ENCODE data around the gene ART3. TPM values are rescaled to one million over a fixed set of nuclear protein-coding genes. Genes with fewer than 3 reads are reported as not detected.
A peak's percentile ranks its signal among the peaks of the same experiment; 100 is the strongest.

The ART3 gene
- total and polyA plus RNA-seq, 9 of the 15 experiments (the other 6 are each of a cell fraction or from before 2014, with no cell fraction given) = 0.69 to 1.4 (median 1.1) TPM; not detected in 1

DNA sequence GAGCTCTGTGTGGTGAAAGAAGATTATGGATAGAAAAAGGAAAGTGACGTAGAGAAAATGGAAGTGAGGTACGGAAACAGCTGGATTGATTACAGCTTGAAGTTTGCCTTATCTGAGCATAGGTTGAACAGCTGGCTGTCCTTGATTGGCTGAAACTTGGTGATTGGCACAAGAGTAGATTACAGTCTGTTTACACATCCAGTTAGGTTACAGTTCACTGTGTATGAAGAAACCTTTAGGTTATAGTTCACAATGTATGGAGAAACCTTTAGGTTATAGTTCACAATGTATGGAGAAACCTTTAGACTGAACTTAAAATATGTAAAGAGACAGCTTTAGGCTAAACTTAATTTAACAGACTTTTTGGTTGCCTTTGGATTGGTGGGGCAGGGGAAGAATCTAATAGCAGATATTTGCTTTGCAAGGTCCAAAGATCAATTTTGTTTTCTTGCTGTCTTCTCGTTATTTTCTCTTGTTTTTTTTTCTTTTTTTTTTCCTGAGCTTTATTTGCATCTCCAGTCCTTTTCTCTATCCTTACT is 15.6 kb upstream of the ART3 start (continued):
- TF ChIP-seq SP2 (IDR thresholded peaks at IDR 0.05; ENCODE audit: extremely low read depth, low read depth, low read length, poor library complexity, severe bottlenecking) (no peak), NFRKB (IDR thresholded peaks at IDR 0.05; ENCODE audit: low read depth) (no peak), ZNF778 (CRISPR knock-in tag; IDR thresholded peaks at IDR 0.05) (no peak), ZNF785 (CRISPR knock-in tag; IDR thresholded peaks at IDR 0.05) (no peak), HIVEP1 (CRISPR knock-in tag; IDR thresholded peaks at IDR 0.05) (no peak), KLF6 (CRISPR knock-in tag; IDR thresholded peaks at IDR 0.05; ENCODE audit: borderline replicate concordance) (no peak), GABPB1 (CRISPR knock-in tag; IDR thresholded peaks at IDR 0.05) (no peak), KAT2B (IDR thresholded peaks at IDR 0.05; ENCODE audit: low read depth, low read length) (no peak), SAP30 (IDR thresholded peaks at IDR 0.05; ENCODE audit: borderline replicate concordance, insufficient read depth, low read depth, low read length, poor library complexity, severe bottlenecking) (no peak), FOXM1 (IDR thresholded peaks at IDR 0.05; ENCODE audit: low read depth) (peak; percentile 84), FOXM1 (CRISPR knock-in tag; IDR thresholded peaks at IDR 0.05; ENCODE audit: low read depth) (no peak), EGR1 (conservative IDR thresholded peaks at IDR 0.05) (no peak), POLR2G (IDR thresholded peaks at IDR 0.05; ENCODE audit: low read depth, low read length) (no peak), ESRRB (CRISPR knock-in tag; IDR thresholded peaks at IDR 0.05; ENCODE audit: borderline replicate concordance) (no peak), E2F8 (IDR thresholded peaks at IDR 0.05; ENCODE audit: low read depth, partially characterized antibody) (no peak), ZNF431 (CRISPR knock-in tag; IDR thresholded peaks at IDR 0.05) (no peak), LCOR (CRISPR knock-in tag; IDR thresholded peaks at IDR 0.05) (no peak), ZNF79 (CRISPR knock-in tag; IDR thresholded peaks at IDR 0.05; ENCODE audit: low read depth) (no peak), PTTG1 (tag; IDR thresholded peaks at IDR 0.05; ENCODE audit: low read depth) (no peak), TAF7 (tag; IDR thresholded peaks at IDR 0.05) (no peak), NUFIP1 (IDR thresholded peaks at IDR 0.05; ENCODE audit: partially characterized antibody) (no peak), NR2F6 (CRISPR knock-in tag; IDR thresholded peaks at IDR 0.05) (no peak), NFE2L1 (tag; IDR thresholded peaks at IDR 0.05; ENCODE audit: borderline replicate concordance, low read depth) (no peak)
- TF ChIP-seq, protein P1, sequence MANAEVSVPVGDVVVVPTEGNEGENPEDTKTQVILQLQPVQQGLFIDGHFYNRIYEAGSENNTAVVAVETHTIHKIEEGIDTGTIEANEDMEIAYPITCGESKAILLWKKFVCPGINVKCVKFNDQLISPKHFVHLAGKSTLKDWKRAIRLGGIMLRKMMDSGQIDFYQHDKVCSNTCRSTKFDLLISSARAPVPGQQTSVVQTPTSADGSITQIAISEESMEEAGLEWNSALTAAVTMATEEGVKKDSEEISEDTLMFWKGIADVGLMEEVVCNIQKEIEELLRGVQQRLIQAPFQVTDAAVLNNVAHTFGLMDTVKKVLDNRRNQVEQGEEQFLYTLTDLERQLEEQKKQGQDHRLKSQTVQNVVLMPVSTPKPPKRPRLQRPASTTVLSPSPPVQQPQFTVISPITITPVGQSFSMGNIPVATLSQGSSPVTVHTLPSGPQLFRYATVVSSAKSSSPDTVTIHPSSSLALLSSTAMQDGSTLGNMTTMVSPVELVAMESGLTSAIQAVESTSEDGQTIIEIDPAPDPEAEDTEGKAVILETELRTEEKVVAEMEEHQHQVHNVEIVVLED (CRISPR knock-in tag; IDR thresholded peaks at IDR 0.05) = no peak
- TF ChIP-seq, protein P2, sequence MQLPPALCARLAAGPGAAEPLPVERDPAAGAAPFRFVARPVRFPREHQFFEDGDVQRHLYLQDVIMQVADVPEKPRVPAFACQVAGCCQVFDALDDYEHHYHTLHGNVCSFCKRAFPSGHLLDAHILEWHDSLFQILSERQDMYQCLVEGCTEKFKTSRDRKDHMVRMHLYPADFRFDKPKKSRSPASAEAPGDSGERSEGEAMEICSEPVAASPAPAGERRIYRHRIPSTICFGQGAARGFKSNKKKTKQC (CRISPR knock-in tag; IDR thresholded peaks at IDR 0.05) = no peak
